HepG2 (cell line): Measurements from ENCODE around the gene KRT12. TPM values are rescaled to one million over a fixed set of nuclear protein-coding genes. Genes with fewer than 3 reads are reported as not detected.
A peak's percentile ranks its signal among the peaks of the same experiment; 100 is the strongest.

Experiments used
- AGO1 ChIP-seq: fragments of 200-400 bp; formaldehyde crosslinking; IDR thresholded peaks from 2 replicates; pipeline ENCODE4 v1.6.1; 2017; ENCODE audit warnings: mild to moderate bottlenecking, low read depth, low read length, moderate library complexity; ENCODE audit not compliant: poor library complexity, severe bottlenecking
- GATAD2A ChIP-seq: IDR thresholded peaks from 2 replicates; pipeline ENCODE4 v1.6.1; 2016
- JARID2 ChIP-seq: sonication (generic); formaldehyde crosslinking; IDR thresholded peaks from 2 replicates; pipeline ENCODE4 v1.8.1; 2023; ENCODE audit warnings: missing genetic modification reagents, inconsistent platforms; ENCODE audit not compliant: insufficient replicate concordance
- SUZ12 ChIP-seq: fragments of 150-350 bp; IDR thresholded peaks from 2 replicates; pipeline ENCODE4 v1.6.1; 2014; ENCODE audit warnings: low read depth, low read length
- ZIK1 ChIP-seq: sonication (generic); formaldehyde crosslinking; IDR thresholded peaks from 2 replicates; pipeline ENCODE4 v1.5.0; 2020; ENCODE audit warnings: mild to moderate bottlenecking, low read depth, missing genetic modification reagents, borderline replicate concordance
- ZNF563 ChIP-seq: sonication (generic); formaldehyde crosslinking; IDR thresholded peaks from 2 replicates; pipeline ENCODE4 v1.8.0; 2022; ENCODE audit warnings: mild to moderate bottlenecking, moderate library complexity, missing genetic modification reagents
- ZNF670 ChIP-seq: sonication (generic); formaldehyde crosslinking; IDR thresholded peaks from 2 replicates; pipeline ENCODE4 v1.8.0; 2022; ENCODE audit warnings: mild to moderate bottlenecking, missing genetic modification reagents, borderline replicate concordance
- ZNF777 ChIP-seq: sonication (generic); formaldehyde crosslinking; IDR thresholded peaks from 2 replicates; pipeline ENCODE4 v1.4.0; 2020; ENCODE audit warnings: missing genetic modification reagents
- polyA plus RNA-seq, 8 experiments: library from polyadenylated mRNA; depleted of rRNA in 3 of 8; stranded (reverse) in 7 of 8; unstranded in 1 of 8; fragments of >200 nt; fragmentation: Illumina TruSeq in 4 of 8; extraction: Trizol in 4 of 8; gene quantifications; 2 replicates each; pipeline versions ENCODE4 v1.2.1 to v1.2.3, GENCODE V29; 2011 to 2016; ENCODE audit warnings: low read depth in 4 of 8, missing spikeins in 1 of 8, mixed read lengths in 1 of 8; ENCODE audit not compliant: insufficient read depth in 1 of 8
- total RNA-seq, 5 experiments: library from RNA; depleted of rRNA; stranded (reverse); fragments of >200 nt; fragmentation: Illumina TruSeq; extraction: Trizol; gene quantifications; 2 replicates each; pipeline ENCODE4 v1.2.3, GENCODE V29; 2016; ENCODE audit warnings: low read depth in 1 of 5
- TF ChIP-seq, protein P1 (sequence below): sonication (generic); formaldehyde crosslinking; IDR thresholded peaks from 2 replicates; pipeline ENCODE4 v1.5.1; 2020; ENCODE audit warnings: missing genetic modification reagents, mild to moderate bottlenecking, borderline replicate concordance
- TF ChIP-seq, protein P2 (sequence below): sonication (generic); formaldehyde crosslinking; conservative IDR thresholded peaks from 2 replicates; pipeline ENCODE4 v1.5.0; 2020; ENCODE audit warnings: missing genetic modification reagents
- TF ChIP-seq, protein P3 (sequence below): sonication (generic); formaldehyde crosslinking; IDR thresholded peaks from 2 replicates; pipeline ENCODE4 v1.4.0; 2020; ENCODE audit warnings: mild to moderate bottlenecking, missing genetic modification reagents, borderline replicate concordance
- TF ChIP-seq, protein P4 (sequence below): sonication (generic); formaldehyde crosslinking; IDR thresholded peaks from 2 replicates; pipeline ENCODE4 v1.4.0; 2020; ENCODE audit warnings: missing genetic modification reagents

KRT12 gene
- total and polyA plus RNA-seq, 2 of the 13 experiments (the other 11 are each of a cell fraction or from before 2014, with no cell fraction given) = 0.07 to 0.09 TPM

DNA sequence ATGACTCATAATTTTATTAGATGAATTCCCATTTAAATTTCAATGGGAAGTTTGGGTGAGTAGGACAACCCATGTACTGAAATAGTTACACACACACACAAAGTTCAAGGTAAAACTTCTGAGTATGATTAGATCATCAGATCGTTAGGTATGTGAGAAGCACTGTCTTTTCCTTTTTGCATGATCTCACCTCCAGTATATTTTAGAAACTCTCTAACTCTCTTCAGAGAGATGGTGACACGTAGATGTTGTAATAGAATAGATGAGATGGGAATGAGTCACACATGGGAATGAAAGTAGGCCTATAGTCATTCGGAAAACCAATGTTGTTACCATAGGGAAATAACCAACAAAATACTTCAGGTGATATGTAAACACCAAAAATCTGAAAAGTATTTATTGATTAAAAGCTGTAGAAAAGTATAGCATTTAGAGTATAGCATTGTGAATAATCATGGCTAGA lies 48.2 kb upstream of the KRT12 start (continued):
- TF ChIP-seq, protein P1, sequence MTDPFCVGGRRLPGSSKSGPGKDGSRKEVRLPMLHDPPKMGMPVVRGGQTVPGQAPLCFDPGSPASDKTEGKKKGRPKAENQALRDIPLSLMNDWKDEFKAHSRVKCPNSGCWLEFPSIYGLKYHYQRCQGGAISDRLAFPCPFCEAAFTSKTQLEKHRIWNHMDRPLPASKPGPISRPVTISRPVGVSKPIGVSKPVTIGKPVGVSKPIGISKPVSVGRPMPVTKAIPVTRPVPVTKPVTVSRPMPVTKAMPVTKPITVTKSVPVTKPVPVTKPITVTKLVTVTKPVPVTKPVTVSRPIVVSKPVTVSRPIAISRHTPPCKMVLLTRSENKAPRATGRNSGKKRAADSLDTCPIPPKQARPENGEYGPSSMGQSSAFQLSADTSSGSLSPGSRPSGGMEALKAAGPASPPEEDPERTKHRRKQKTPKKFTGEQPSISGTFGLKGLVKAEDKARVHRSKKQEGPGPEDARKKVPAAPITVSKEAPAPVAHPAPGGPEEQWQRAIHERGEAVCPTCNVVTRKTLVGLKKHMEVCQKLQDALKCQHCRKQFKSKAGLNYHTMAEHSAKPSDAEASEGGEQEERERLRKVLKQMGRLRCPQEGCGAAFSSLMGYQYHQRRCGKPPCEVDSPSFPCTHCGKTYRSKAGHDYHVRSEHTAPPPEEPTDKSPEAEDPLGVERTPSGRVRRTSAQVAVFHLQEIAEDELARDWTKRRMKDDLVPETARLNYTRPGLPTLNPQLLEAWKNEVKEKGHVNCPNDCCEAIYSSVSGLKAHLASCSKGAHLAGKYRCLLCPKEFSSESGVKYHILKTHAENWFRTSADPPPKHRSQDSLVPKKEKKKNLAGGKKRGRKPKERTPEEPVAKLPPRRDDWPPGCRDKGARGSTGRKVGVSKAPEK (CRISPR knock-in tag) = no peak
- TF ChIP-seq, protein P2, sequence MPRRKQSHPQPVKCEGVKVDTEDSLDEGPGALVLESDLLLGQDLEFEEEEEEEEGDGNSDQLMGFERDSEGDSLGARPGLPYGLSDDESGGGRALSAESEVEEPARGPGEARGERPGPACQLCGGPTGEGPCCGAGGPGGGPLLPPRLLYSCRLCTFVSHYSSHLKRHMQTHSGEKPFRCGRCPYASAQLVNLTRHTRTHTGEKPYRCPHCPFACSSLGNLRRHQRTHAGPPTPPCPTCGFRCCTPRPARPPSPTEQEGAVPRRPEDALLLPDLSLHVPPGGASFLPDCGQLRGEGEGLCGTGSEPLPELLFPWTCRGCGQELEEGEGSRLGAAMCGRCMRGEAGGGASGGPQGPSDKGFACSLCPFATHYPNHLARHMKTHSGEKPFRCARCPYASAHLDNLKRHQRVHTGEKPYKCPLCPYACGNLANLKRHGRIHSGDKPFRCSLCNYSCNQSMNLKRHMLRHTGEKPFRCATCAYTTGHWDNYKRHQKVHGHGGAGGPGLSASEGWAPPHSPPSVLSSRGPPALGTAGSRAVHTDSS = no peak
- TF ChIP-seq JARID2 (no peak), SUZ12 (no peak), ZNF777 (CRISPR knock-in tag) (no peak), ZNF670 (no peak), ZNF563 (no peak), GATAD2A (CRISPR knock-in tag) (peak; percentile 71), ZIK1 (CRISPR knock-in tag) (no peak), AGO1 (no peak)
- TF ChIP-seq, protein P3, sequence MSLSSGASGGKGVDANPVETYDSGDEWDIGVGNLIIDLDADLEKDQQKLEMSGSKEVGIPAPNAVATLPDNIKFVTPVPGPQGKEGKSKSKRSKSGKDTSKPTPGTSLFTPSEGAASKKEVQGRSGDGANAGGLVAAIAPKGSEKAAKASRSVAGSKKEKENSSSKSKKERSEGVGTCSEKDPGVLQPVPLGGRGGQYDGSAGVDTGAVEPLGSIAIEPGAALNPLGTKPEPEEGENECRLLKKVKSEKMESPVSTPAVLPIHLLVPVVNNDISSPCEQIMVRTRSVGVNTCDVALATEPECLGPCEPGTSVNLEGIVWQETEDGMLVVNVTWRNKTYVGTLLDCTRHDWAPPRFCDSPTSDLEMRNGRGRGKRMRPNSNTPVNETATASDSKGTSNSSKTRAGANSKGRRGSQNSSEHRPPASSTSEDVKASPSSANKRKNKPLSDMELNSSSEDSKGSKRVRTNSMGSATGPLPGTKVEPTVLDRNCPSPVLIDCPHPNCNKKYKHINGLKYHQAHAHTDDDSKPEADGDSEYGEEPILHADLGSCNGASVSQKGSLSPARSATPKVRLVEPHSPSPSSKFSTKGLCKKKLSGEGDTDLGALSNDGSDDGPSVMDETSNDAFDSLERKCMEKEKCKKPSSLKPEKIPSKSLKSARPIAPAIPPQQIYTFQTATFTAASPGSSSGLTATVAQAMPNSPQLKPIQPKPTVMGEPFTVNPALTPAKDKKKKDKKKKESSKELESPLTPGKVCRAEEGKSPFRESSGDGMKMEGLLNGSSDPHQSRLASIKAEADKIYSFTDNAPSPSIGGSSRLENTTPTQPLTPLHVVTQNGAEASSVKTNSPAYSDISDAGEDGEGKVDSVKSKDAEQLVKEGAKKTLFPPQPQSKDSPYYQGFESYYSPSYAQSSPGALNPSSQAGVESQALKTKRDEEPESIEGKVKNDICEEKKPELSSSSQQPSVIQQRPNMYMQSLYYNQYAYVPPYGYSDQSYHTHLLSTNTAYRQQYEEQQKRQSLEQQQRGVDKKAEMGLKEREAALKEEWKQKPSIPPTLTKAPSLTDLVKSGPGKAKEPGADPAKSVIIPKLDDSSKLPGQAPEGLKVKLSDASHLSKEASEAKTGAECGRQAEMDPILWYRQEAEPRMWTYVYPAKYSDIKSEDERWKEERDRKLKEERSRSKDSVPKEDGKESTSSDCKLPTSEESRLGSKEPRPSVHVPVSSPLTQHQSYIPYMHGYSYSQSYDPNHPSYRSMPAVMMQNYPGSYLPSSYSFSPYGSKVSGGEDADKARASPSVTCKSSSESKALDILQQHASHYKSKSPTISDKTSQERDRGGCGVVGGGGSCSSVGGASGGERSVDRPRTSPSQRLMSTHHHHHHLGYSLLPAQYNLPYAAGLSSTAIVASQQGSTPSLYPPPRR = no peak
- TF ChIP-seq, protein P4, sequence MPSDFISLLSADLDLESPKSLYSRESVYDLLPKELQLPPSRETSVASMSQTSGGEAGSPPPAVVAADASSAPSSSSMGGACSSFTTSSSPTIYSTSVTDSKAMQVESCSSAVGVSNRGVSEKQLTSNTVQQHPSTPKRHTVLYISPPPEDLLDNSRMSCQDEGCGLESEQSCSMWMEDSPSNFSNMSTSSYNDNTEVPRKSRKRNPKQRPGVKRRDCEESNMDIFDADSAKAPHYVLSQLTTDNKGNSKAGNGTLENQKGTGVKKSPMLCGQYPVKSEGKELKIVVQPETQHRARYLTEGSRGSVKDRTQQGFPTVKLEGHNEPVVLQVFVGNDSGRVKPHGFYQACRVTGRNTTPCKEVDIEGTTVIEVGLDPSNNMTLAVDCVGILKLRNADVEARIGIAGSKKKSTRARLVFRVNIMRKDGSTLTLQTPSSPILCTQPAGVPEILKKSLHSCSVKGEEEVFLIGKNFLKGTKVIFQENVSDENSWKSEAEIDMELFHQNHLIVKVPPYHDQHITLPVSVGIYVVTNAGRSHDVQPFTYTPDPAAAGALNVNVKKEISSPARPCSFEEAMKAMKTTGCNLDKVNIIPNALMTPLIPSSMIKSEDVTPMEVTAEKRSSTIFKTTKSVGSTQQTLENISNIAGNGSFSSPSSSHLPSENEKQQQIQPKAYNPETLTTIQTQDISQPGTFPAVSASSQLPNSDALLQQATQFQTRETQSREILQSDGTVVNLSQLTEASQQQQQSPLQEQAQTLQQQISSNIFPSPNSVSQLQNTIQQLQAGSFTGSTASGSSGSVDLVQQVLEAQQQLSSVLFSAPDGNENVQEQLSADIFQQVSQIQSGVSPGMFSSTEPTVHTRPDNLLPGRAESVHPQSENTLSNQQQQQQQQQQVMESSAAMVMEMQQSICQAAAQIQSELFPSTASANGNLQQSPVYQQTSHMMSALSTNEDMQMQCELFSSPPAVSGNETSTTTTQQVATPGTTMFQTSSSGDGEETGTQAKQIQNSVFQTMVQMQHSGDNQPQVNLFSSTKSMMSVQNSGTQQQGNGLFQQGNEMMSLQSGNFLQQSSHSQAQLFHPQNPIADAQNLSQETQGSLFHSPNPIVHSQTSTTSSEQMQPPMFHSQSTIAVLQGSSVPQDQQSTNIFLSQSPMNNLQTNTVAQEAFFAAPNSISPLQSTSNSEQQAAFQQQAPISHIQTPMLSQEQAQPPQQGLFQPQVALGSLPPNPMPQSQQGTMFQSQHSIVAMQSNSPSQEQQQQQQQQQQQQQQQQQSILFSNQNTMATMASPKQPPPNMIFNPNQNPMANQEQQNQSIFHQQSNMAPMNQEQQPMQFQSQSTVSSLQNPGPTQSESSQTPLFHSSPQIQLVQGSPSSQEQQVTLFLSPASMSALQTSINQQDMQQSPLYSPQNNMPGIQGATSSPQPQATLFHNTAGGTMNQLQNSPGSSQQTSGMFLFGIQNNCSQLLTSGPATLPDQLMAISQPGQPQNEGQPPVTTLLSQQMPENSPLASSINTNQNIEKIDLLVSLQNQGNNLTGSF = no peak
